ENCODE data around the gene NANS.

- TF ChIP-seq ZNF274 (IDR thresholded peaks at IDR 0.05; ENCODE audit: low read depth, low read length): no peak
- no peak for TF ChIP-seq YY1 (IDR thresholded peaks at IDR 0.05; ENCODE audit: insufficient read depth, insufficient read length)
These were observed 13.0 kb downstream of the NANS start for GRCh38 chr9:98069551-98069950.

Data from NT2/D1 (cell line).